Measurements from ENCODE around the gene TBC1D8.

Gene TBC1D8

DNA sequence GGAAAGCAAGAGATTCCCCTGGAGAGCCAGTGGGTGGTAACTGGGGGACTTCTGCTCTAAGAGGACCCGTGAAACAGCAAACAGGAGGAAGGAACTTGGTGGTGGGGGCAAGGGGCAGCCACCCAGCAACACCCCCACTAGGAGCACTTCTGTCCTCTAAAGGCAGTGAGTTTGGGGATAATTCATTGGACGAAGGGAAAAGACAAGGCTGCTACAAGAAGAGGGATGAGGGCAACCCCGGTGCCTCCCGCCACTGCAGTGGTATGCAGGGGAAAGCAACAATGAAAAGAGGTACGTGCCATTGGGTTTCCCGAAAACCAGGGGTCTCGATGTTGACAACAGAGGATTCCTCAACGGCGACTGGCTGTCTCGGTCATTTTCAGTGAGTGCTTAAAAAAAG lies 140.0 kb downstream of the TBC1D8 start:
- no peak for DNase-seq (ENCODE audit: low spot score)
- in situ Hi-C loops (cut with MboI; ENCODE audit: low sequenced_read_pairs, unreplicated experiment), result no loop called here
- TF ChIP-seq, protein P1, sequence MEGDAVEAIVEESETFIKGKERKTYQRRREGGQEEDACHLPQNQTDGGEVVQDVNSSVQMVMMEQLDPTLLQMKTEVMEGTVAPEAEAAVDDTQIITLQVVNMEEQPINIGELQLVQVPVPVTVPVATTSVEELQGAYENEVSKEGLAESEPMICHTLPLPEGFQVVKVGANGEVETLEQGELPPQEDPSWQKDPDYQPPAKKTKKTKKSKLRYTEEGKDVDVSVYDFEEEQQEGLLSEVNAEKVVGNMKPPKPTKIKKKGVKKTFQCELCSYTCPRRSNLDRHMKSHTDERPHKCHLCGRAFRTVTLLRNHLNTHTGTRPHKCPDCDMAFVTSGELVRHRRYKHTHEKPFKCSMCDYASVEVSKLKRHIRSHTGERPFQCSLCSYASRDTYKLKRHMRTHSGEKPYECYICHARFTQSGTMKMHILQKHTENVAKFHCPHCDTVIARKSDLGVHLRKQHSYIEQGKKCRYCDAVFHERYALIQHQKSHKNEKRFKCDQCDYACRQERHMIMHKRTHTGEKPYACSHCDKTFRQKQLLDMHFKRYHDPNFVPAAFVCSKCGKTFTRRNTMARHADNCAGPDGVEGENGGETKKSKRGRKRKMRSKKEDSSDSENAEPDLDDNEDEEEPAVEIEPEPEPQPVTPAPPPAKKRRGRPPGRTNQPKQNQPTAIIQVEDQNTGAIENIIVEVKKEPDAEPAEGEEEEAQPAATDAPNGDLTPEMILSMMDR (IDR thresholded peaks at IDR 0.05; ENCODE audit: borderline replicate concordance, control extremely low read depth, extremely low read depth, insufficient read depth, missing control alignments), result no peak

DNA sequence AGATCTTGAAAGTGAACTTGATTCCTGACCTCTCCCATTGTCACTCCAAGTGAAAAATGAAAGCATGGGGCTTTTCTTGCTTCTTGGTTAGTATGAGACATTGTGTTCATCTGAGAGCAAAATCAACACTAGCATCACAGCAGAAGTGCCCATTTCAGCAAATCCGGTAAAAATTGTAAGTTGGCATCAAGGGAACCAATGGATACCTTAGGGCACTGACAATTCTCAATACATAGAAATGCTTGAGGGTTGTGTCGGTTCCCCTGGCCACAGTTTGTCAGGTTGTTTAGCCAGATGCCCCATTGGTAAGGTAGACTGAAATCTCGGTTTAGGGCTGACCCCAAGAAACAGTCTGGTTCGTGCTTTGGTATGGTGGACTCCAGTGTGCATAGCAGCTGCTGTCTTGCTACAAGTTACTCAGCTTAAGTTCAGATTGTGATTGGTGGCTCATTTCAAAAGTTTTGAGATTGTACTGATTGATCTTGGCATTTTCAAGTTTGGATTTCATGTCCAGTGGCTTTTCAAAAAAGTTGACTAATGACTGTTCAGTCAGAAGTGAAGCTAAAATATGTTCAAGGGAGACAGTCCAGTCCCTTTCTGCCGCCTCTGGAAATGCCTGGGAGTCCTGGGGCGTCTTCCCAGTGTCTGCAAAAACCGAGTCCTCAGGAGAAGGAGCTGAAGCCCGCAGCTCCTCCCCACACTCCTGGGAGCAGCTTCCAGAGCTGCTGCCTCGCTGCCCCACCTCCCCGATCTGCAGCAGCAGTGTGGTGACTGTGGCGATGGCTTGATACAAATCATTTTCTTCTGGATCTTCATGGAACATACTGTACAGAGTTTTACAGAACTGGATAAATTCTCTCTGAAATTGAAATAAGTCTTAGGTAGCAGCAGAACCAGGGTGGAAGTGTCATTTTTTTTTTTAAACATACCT lies 143.5 kb downstream of the TBC1D8 start:
- in situ Hi-C loops (cut with MboI; ENCODE audit: low sequenced_read_pairs, unreplicated experiment), result no loop called here
- TF ChIP-seq, protein P1 (IDR thresholded peaks at IDR 0.05; ENCODE audit: borderline replicate concordance, control extremely low read depth, extremely low read depth, insufficient read depth, missing control alignments), result no peak
- DNase-seq (ENCODE audit: low spot score), result no peak

DNA sequence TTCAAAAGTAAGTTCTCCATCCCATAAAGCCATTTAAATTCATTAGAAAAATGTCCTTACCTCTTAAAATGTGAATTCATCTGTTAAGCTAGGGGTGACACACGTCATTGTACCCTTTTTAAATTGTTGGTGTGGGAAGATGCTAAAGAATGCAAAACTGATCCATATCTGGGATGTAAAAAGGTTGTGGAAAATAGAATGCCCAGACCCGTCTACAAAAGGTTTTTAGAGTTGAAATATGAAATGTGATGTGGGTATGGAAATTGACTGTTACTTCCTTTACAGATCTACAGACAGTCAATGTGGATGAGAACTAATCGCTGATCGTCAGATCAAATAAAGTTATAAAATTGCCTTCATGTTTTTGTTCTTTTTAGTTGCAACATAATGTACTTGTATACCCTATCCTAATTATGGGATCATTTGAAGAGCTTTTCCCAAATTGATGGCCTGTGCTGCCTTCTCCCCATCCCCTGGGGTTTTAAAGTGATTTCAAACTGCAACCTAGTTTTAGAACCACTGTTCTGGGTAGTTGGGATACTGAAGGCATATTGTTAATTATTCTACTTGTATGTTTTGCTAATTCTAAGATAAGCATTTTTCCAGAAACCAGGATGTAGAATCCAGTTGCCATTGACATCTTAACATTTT lies 145.0 kb downstream of the TBC1D8 start:
- TF ChIP-seq, protein P1 (IDR thresholded peaks at IDR 0.05; ENCODE audit: borderline replicate concordance, control extremely low read depth, extremely low read depth, insufficient read depth, missing control alignments), result no peak
- in situ Hi-C loops (cut with MboI; ENCODE audit: low sequenced_read_pairs, unreplicated experiment), result no loop called here
- DNase-seq (ENCODE audit: low spot score), result no peak

DNA sequence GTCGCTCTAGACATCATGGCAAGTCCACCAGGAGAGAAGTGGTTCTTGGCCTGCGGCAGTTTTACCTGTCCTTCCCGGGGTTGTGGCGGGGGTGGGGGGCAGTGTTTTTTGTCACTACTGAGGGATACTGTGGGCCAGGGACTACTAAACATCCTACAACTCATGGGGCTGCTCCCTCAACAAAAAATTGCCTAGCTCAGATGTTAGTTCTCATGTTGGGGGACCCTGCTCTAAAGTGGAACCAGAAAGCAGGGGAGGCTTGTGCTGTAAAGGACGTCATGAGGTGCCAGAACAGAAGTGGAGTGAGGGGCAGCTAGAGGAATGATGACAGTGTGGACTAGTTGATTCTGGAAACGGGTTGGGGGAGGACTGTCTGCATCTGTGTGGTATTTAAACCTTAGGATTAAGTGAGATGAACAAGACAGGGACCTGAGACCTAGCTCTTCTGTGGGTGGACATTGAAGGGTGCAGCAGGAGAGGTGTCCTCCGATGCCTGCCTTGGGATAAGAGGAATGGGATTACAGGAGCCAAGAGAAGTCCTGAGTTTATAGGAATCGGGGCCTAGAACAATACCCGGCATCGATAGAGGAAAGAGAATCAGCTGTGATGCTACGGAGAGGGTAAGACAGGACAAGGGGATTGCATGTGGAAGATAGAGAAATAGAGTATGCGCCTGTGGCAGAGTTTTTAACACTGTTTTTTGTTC lies 146.4 kb downstream of the TBC1D8 start:
- no peak for DNase-seq (ENCODE audit: low spot score)
- TF ChIP-seq, protein P1 (IDR thresholded peaks at IDR 0.05; ENCODE audit: borderline replicate concordance, control extremely low read depth, extremely low read depth, insufficient read depth, missing control alignments), result no peak
- in situ Hi-C loops (cut with MboI; ENCODE audit: low sequenced_read_pairs, unreplicated experiment), result no loop called here

DNA sequence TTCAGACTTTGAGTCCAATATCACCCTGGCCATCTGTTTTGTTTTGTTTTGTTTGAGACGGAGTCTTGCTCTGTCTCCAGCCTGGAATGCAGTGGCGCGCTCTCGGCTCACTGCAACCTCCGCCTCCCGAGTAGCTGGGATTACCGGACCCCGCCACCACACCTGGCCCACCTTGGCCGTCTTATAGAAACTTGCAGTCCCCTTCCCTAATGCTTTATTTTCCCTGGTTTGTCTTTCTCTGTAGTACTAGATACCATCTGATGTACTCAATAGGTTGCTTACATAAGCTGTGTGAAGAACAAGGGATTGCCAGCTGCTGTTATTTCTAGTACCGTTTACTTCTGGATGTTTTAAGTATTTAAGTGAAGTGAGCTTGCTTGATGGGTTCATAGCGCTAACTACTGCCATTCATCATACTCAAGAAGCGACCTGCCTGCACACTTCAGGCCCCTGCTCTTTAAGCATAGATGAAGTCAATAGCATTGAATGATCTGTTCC lies 147.9 kb downstream of the TBC1D8 start:
- TF ChIP-seq, protein P1 (IDR thresholded peaks at IDR 0.05; ENCODE audit: borderline replicate concordance, control extremely low read depth, extremely low read depth, insufficient read depth, missing control alignments), result no peak
- DNase-seq (ENCODE audit: low spot score), result no peak
- in situ Hi-C loops (cut with MboI; ENCODE audit: low sequenced_read_pairs, unreplicated experiment), result no loop called here

DNA sequence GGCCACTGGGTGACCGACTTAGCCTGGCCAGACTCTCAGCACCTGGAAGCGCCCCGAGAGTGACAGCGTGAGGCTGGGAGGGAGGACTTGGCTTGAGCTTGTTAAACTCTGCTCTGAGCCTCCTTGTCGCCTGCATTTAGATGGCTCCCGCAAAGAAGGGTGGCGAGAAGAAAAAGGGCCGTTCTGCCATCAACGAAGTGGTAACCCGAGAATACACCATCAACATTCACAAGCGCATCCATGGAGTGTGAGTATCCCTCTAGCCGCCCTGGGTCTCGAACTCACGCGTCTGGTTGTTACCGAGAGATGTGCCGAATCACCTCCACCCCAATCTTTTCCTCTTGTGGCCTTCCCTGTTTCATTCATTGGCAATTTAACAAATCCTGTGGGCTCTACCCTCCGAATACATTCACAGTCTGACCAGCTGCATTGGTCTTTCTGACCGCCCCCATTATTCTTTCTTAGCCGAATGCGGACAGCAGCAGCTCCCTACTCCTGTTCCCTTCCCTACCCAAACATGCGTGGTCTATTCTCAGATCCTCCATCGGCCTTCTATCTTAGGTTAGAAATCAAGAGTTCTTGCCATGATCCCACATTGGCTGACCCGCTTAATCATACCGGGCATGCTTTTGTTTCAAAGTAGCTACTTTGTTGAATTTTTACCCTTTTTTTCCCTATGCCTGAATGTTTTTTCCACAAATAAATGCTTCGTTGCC lies 148.5 kb downstream of the TBC1D8 start:
- no peak for DNase-seq (ENCODE audit: low spot score)

More for the DNA sequence above, 148.5 kb downstream of the TBC1D8 start:
- in situ Hi-C loops (cut with MboI; ENCODE audit: low sequenced_read_pairs, unreplicated experiment), result no loop called here
- TF ChIP-seq, protein P1 (IDR thresholded peaks at IDR 0.05; ENCODE audit: borderline replicate concordance, control extremely low read depth, extremely low read depth, insufficient read depth, missing control alignments), result no peak

All from GM13976 (cell line).